Measurements from ENCODE around the gene SAMMSON.

The SAMMSON gene

GRCh38 chr3:70090322-70090913, 90.9 kb downstream of the SAMMSON start:
- no peak for DNase-seq (ENCODE audit: low read depth)

DNA sequence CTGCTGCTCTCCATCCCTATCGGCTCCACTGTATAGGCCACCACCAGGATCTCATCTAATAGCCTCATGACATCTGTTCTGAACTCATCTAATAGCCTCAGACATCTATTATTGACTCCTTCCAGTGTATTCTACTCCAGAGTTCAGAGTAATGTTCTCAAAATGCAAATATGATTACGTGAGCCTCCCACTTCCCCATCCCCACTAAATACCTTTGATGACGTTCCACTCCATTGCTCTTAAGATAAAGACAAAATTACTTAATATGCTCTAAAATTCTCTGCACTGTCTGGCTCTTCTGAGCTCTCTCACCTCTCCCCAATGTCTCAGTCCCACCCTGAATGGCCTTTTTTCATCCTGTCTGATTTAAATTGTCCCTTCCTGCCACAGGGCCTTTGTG, 94.7 kb downstream of the SAMMSON start:
- no peak for DNase-seq (ENCODE audit: low read depth)

- no peak for DNase-seq (ENCODE audit: low read depth)
Observed at GRCh38 chr3:70095260-70095659, 95.7 kb downstream of the SAMMSON start.

GRCh38 chr3:70096376-70097066, 97.0 kb downstream of the SAMMSON start:
- no peak for DNase-seq (ENCODE audit: low read depth)

DNA sequence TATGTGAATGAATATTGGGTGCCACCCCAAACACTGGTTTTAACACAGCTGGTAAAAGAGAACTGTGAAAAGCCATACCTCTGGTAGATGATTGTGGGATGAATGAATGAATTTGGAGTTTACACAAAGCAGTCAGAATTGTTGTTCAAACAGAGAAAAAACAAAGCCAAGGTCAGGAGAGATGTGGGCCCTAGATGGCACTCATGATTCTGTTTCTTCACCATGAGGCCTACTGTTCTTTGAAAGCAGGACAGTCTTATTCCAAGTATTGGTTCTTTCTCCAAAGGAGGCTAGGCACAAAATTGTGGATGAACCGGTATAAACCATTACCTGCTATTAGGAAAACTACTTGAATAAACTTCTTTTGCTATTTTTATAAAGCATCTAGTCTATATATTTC, 97.6 kb downstream of the SAMMSON start:
- no peak for DNase-seq (ENCODE audit: low read depth)

DNA sequence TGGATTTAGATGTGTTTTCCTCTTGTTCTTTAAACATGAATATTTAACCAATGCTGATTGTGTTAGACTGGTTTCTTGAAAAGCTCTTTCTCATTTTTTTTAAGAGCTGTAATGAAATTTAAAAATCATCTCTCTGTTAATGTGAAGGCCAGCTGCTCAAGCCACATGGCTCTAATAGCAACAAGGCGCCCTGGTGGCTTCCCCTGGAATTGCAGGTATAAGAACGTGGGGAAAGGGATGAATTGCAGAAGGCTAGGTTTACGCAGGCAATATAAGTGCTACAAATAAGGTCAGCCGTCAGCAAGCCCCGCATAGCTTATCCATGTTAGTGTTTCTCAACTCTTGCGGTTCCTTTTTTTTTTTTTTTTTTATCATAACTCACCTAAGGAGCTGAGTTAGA, 108.5 kb downstream of the SAMMSON start:
- DNase-seq (ENCODE audit: low read depth): no peak

GRCh38 chr3:70108546-70108945, 109.0 kb downstream of the SAMMSON start:
- no peak for DNase-seq (ENCODE audit: low read depth)

- no peak for DNase-seq (ENCODE audit: low read depth)
Observed at GRCh38 chr3:70110066-70110465, 110.5 kb downstream of the SAMMSON start.

GRCh38 chr3:70111411-70111810, 111.9 kb downstream of the SAMMSON start:
- DNase-seq (ENCODE audit: low read depth): no peak

GRCh38 chr3:70112751-70113150, 113.2 kb downstream of the SAMMSON start:
- no peak for DNase-seq (ENCODE audit: low read depth)

DNA sequence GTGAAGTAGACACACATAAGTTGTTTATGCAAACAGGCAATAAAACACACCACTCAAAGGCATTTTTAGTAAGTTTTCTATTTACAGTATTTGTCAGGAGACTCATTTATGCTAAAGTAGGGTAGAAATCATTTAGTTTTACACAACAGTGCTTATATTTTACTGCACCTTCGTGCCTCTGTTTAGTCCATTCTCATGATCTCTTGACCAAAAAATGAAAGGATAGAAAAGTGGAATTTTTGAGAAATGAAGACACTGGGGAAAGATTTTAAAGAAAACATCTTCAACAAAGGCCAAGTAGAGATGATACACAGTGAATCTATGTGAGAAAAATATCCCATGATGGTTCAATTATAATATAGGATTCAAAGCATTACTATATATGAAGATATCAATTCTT, 114.9 kb downstream of the SAMMSON start:
- DNase-seq (ENCODE audit: low read depth): no peak

DNA sequence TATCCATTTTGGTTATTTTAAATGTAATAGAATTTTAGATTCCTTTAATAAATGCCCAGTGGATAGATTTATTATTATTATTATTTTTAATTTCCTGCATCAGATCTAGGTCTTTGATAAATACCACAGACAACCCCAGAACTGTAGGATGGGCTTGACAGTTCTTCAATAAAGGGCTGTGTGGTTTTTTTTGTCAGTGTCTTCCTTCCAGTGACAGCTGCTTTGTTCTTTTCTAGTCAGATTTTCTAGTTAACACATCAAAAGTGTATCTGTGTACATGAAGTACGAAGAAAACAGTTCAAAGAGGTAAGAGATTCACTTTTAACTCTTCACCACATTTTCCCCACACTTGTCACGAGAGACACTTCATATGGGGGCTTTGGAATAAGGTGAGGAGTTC, 120.3 kb downstream of the SAMMSON start:
- no peak for DNase-seq (ENCODE audit: low read depth)

All from T-helper 22 cell (primary cell).